ENCODE results near the gene CALY. TPM values are rescaled to one million over a fixed set of nuclear protein-coding genes. Genes with fewer than 3 reads are reported as not detected.

CALY gene
- total RNA-seq, 1 donor from 2014 or later: 3.5 TPM

DNA sequence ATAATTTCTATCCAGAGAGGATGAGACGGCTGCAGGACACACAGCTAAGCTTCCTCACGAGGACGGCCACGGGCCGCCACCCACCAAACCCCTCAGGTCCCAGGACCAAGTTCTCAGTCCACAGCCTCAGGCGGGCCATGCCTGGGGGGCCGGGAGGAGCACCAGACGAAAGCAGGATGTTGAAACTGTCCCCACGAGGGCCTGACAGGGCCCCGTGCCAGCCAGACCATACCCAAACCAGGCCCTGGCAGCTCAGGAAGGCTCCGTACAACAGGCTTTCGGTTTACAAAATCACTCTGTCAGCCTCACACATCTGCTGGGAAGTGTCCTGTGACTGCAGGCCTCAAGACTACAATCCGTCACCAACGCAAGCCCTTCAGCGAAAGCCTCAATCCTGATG is 42.5 kb downstream of the CALY start:
- Mint-ChIP-seq H3K4me3 (ENCODE audit: unreplicated experiment) (no peak overlapping the region), H3K27ac (ENCODE audit: unreplicated experiment) (no peak overlapping the region), H3K9me3 (ENCODE audit: unreplicated experiment) (no peaks in the 10 kb centered on the region), H3K4me1 (ENCODE audit: unreplicated experiment) (peaks cover 13% of the 10 kb centered on the region), H3K27me3 (ENCODE audit: unreplicated experiment) (no peaks in the 10 kb centered on the region), H3K36me3 (ENCODE audit: unreplicated experiment) (peaks cover 42% of the 10 kb centered on the region)
- TF ChIP-seq, protein P1, sequence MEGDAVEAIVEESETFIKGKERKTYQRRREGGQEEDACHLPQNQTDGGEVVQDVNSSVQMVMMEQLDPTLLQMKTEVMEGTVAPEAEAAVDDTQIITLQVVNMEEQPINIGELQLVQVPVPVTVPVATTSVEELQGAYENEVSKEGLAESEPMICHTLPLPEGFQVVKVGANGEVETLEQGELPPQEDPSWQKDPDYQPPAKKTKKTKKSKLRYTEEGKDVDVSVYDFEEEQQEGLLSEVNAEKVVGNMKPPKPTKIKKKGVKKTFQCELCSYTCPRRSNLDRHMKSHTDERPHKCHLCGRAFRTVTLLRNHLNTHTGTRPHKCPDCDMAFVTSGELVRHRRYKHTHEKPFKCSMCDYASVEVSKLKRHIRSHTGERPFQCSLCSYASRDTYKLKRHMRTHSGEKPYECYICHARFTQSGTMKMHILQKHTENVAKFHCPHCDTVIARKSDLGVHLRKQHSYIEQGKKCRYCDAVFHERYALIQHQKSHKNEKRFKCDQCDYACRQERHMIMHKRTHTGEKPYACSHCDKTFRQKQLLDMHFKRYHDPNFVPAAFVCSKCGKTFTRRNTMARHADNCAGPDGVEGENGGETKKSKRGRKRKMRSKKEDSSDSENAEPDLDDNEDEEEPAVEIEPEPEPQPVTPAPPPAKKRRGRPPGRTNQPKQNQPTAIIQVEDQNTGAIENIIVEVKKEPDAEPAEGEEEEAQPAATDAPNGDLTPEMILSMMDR (IDR thresholded peaks at IDR 0.05): no peak
- no peak for DNase-seq (ENCODE audit: extremely low spot score, unreplicated experiment)

DNA sequence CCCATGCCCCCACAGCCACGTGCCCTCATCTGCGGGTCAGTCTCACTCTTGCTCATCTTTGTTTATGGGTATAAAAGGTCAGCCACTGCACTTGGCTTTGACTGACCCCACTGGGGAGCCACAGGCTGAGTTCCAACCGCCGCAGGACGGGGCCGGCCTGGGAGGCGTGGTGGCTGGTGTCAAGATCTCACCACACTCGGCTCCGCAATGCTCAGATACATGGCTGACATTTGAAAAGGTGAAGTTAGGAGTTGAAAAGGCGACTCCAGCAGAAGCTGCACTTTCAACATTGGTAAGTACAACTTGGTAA is 42.9 kb downstream of the CALY start:
- Mint-ChIP-seq H3K27me3 (ENCODE audit: unreplicated experiment) (no peaks in the 10 kb centered on the region), H3K4me3 (ENCODE audit: unreplicated experiment) (no peak overlapping the region), H3K36me3 (ENCODE audit: unreplicated experiment) (peaks cover 42% of the 10 kb centered on the region), H3K4me1 (ENCODE audit: unreplicated experiment) (peaks cover 13% of the 10 kb centered on the region), H3K9me3 (ENCODE audit: unreplicated experiment) (no peaks in the 10 kb centered on the region), H3K27ac (ENCODE audit: unreplicated experiment) (no peak overlapping the region)
- DNase-seq (ENCODE audit: extremely low spot score, unreplicated experiment): no peak
- TF ChIP-seq, protein P1 (IDR thresholded peaks at IDR 0.05): no peak

DNA sequence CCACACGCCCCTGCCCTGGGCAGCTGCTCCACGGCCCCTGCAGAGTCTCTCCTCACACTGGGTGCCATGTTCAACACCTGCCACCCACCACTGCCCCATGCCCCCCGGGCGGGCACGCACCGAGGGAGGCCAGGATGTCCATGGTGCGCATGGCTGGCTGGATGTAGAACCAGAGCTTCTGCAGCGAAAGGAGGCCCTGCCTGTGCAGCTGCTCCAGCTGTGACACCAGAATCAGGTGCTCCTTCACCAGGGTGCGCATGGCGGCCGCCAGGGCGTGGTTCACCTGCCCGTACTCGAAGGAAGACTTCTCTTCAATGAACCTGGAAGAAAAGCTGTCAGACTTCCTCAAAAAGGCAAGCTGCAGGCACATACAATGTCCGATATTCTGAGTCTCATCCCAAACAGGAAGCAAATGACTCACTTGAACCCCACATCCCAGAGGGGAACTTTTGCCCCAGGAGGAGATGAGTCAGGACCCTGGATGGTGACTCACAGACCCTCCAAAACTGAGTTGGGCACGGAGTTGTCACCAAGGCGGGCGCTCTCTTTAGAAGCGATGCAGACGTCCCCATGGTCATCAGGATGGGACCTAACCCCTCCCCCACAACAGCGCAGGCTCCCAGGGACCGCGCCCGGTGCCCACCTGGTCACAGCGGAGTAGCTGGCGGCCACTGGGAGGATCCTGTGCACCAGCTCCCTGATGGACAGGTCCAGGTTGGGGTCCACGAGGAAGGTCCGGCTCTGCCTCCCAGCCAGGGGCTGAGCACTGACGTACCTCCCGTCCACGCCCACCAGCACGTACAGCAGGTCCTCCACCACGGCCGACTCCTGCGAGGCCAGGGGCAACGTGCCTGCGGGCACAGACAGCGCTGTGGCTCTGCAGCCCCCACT is 43.5 kb downstream of the CALY start:
- Mint-ChIP-seq H3K27ac (ENCODE audit: unreplicated experiment) (no peak overlapping the region), H3K4me3 (ENCODE audit: unreplicated experiment) (no peak overlapping the region), H3K36me3 (ENCODE audit: unreplicated experiment) (peaks cover 40% of the 10 kb centered on the region), H3K9me3 (ENCODE audit: unreplicated experiment) (no peaks in the 10 kb centered on the region), H3K4me1 (ENCODE audit: unreplicated experiment) (peaks cover 13% of the 10 kb centered on the region), H3K27me3 (ENCODE audit: unreplicated experiment) (no peaks in the 10 kb centered on the region)
- TF ChIP-seq, protein P1 (IDR thresholded peaks at IDR 0.05): no peak
- no peak for DNase-seq (ENCODE audit: extremely low spot score, unreplicated experiment)

DNA sequence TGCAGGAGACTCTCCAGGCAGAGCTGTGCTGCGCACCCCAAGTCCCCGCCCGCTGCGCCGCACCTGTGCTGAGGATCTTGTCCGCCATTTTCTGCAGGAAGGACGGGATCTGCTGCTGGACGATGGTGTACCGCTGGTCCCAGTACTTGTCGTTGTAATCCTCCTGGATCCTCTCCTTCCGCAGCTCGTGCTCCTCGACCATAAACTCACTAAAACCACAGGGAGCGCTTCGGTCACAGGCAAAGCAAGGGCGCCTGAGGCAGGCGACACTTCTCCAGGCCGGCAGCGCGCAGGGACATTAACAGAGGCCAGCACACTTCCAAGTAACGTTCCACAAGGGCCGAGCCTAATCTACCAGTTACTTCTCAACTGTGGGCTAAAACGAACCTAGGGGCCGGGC is 46.9 kb downstream of the CALY start:
- DNase-seq (ENCODE audit: extremely low spot score, unreplicated experiment): no peak
- no peaks in the 10 kb centered on the region for H3K27me3 Mint-ChIP-seq (ENCODE audit: unreplicated experiment)
- H3K27ac Mint-ChIP-seq (ENCODE audit: unreplicated experiment): no peak overlapping the region
- H3K4me3 Mint-ChIP-seq (ENCODE audit: unreplicated experiment): no peak overlapping the region
- H3K4me1 Mint-ChIP-seq (ENCODE audit: unreplicated experiment): peaks cover 13% of the 10 kb centered on the region
- H3K36me3 Mint-ChIP-seq (ENCODE audit: unreplicated experiment): peaks cover 51% of the 10 kb centered on the region
- TF ChIP-seq, protein P1 (IDR thresholded peaks at IDR 0.05): no peak
- H3K9me3 Mint-ChIP-seq (ENCODE audit: unreplicated experiment): no peaks in the 10 kb centered on the region

DNA sequence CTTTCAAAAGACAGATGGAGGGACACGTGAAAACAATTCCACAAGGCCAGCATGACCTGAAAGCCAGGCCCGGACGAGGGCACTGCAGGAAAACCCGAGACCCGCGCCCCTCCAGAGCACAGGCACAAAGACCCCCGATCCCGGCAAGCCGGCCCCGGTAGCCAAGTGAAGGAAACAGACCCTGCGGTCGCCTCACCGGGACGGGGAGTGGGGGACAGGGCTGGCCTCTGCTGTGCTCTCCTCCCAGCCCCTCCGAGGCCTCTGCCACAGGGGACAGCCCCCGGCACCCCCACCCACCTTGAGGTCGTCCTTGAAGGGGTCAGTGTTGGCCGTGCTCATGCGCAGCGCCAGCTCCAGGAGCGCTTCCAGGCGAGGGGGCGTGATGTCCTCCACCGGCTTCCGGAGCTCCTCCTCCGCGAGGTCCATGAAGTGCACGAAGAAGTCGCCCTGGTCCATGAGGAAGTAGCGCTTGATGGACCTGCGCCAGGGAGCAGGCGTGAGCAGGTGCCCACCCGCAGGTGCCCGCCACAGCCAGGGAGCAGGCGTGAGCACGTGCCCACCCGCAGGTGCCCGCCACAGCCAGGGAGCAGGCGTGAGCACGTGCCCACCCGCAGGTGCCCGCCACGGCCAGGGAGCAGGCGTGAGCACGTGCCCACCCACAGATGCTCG is 48.7 kb downstream of the CALY start:
- peaks cover 4% of the 10 kb centered on the region for H3K4me1 Mint-ChIP-seq (ENCODE audit: unreplicated experiment)
- no peak overlapping the region for H3K27ac Mint-ChIP-seq (ENCODE audit: unreplicated experiment)
- no peak for DNase-seq (ENCODE audit: extremely low spot score, unreplicated experiment)
- TF ChIP-seq, protein P1 (IDR thresholded peaks at IDR 0.05): no peak
- H3K4me3 Mint-ChIP-seq (ENCODE audit: unreplicated experiment): no peak overlapping the region
- peaks cover 54% of the 10 kb centered on the region for H3K36me3 Mint-ChIP-seq (ENCODE audit: unreplicated experiment)
- H3K9me3 Mint-ChIP-seq (ENCODE audit: unreplicated experiment): no peaks in the 10 kb centered on the region
- no peaks in the 10 kb centered on the region for H3K27me3 Mint-ChIP-seq (ENCODE audit: unreplicated experiment)

All from osteocyte (in vitro differentiated cells).